Daoy (cell line): ENCODE results near the gene FAM161A. TPM values are rescaled to one million over a fixed set of nuclear protein-coding genes. Genes with fewer than 3 reads are reported as not detected.
"Not testable (repeated sequence)": the region's sequence is repeated elsewhere in the genome, so short reads cannot be mapped to it uniquely, and the experiment has no call there.

Source experiments
- DNase-seq: peaks from one replicate; pipeline ENCODE4 v3.0.0-alpha.2; 2015; ENCODE audit warnings: low read depth
- total RNA-seq: library from RNA; depleted of rRNA; stranded (reverse); fragments of >200 nt; shearing (Covaris generic); gene quantifications from 2 replicates; pipeline ENCODE4 v1.2.3, GENCODE V29; 2014; rRNA removed

FAM161A gene, protein sequence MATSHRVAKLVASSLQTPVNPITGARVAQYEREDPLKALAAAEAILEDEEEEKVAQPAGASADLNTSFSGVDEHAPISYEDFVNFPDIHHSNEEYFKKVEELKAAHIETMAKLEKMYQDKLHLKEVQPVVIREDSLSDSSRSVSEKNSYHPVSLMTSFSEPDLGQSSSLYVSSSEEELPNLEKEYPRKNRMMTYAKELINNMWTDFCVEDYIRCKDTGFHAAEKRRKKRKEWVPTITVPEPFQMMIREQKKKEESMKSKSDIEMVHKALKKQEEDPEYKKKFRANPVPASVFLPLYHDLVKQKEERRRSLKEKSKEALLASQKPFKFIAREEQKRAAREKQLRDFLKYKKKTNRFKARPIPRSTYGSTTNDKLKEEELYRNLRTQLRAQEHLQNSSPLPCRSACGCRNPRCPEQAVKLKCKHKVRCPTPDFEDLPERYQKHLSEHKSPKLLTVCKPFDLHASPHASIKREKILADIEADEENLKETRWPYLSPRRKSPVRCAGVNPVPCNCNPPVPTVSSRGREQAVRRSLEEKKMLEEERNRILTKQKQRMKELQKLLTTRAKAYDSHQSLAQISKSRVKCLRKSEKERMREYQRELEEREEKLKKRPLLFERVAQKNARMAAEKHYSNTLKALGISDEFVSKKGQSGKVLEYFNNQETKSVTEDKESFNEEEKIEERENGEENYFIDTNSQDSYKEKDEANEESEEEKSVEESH
- total RNA-seq: 2.7 and 4.0 TPM in 2 replicates

DNA sequence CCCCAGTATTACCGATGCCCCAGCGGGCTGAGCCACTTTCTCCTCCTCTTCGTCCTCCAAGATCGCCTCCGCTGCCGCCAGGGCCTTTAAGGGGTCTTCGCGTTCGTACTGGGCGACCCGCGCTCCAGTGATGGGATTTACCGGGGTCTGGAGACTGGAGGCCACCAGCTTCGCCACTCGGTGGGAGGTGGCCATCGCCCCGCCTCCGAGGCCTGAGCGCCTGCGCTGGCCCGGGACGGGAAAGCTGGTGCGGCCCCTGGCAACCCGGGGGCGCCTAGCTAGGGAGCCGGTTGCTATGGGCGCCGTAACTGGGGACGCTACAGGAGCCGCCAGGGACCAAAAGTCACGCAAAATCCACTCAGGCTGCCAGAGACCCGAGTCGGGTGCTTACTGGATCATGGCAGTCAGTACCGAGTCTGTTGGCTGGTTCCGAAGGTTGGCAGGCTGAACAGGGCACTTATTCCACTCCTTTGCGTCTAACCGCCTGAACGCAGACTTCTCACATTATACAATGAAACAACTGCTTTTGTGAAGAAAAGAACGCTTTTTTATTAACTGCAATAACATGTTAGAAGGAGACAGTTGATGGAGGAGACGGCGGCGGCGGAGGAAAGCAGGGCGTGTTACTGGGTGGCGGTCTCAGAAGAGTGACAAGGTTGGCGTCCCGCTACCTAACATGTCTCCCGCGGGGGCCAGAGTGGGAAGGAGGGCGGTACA, at the start of gene FAM161A:
Gene FAM161A, minus strand, starts transcription at position 214 of the 717 bp plus-strand sequence. Its CDS starts 19 bp downstream, at position 195.
- DNase-seq: peak; percentile 91

DNA sequence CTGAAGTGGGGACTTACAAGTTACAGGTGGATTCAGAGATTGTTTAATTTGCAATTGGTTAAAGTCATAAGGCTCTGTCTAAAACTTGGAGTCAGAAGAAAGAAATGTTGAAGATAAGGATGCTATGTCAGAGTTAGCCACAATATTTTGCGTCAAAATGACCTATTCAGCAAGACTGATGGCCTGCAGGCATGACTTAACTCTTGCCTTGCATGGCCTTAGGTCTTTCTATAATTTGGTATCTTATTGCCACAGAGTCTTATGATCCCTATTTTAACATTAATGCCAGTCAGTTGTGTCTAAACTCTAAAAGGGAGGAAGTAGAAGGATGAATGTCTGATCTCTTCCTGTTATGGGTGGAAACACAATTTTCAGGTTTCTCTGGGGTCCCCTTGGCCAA, 46.4 kb upstream of the FAM161A start:
- no peak for DNase-seq

DNA sequence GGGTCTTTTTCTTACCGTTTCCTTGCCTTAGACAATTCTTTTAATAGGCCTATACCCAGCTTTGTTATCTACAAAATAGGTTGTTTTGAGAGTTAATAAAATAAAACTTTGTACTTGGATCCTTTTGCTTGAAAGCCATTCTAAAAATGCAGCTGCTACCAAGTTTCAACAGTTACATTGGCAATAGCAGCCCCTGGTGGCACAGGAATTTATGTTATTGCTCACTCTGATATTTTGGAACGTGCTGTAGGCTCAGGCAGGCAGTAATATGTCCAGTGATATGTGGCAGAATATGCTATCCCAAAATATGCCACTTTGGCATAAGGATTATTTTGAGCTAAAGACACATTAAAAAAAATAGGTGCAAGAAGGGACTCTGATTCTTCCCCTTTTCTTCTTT, 45.0 kb upstream of the FAM161A start:
- DNase-seq: no peak

DNA sequence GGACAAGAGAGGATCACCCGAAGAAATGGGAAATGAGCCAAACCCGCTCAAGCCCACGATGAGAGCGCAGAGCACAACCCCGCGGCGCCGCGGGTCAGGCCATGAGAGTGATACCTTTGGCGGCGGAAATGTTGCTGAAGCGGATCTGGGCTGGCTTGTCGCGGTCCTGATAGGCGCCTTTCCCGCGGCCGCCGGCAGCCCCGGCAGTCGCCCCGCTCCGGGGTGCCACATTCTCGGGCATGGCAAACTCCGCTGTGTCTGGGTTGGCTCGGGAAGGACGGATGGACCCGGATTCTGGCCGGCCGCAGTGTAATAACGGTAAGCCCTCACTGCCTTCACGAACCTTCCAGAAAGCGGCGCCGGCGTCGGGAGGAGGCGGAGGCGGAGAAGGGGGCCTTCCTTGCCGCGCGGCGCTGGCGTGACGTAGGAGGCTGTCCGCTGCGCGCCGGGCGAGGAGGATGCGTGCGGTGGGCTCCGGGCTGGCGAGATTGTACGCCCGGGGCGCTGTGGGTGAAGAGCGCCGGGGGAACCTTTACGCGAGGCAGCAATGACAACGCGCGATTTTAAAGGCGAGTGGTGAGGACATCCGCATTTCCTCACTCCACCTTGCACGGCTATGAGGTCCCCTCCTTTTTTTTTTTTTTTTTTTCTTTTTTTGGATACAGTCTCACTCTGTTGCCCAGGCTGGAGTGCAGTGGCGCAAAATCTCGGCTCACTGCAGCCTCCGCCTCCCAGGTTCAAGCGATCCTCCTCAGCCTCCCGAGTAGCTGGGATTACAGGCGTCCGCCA, 34.6 kb upstream of the FAM161A start, which contains the start of gene CCT4:
Gene CCT4, minus strand, starts transcription at position 390 of the 789 bp plus-strand sequence. Its CDS starts 149 bp downstream, at position 241.
- peak; percentile 90 for DNase-seq

DNA sequence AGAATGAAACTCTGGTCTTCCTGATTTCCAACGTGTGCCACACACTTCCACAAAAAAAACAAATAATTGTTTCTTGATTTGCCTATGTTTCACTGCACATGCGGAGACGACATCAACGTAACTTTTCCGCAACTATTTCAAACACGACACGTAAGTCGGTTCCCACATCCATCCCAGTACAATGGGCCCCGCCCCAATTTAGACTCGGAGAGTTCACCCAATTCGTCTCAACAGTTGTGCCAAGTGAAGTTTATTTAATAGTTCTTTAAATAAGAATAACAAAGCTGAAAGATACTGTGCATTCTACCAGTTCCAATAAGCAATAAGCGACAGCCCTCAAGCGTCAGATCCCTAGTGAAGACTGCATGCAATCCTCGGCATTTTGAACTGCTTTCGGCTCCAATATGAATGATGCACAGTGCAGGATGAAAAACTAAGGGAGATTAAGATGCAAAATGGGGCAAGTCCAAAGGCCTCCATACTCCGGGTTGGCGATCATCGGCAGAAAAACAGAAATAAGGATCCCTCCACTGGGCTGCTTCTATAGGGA, 33.9 kb upstream of the FAM161A start:
- peak; percentile 10 for DNase-seq

DNA sequence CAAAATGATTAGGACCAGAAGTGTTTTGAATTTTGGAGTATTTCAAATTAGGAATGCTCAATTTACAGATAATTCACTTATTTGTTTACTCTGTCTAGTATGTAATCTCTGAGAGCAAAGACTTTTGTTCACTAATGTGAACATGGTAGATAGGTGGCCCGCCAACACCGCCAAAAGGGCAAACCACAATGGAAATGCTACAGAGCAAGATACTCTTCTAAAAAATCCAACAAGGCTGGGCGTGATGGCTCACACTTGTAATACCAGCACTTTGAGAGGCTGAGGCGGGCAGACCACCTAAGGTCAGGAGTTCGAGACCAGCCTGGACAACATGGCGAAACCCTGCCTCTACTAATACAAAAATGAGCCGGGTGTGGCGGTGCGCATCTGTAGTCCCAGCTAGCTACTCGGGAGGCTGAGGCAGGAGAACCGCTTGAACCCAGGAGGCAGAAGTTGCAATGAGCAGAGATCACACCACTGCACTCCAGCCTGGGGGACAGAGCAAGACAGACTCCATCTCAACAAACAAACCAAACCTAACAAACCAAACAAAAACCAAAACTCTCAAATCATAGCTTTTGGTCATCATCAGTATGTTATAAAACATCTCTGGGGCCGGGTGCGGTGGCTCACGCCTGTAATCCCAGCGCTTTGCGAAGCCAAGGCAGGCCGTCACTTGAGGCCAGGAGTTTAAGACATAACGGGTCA, 32.2 kb upstream of the FAM161A start:
- DNase-seq: no peak

DNA sequence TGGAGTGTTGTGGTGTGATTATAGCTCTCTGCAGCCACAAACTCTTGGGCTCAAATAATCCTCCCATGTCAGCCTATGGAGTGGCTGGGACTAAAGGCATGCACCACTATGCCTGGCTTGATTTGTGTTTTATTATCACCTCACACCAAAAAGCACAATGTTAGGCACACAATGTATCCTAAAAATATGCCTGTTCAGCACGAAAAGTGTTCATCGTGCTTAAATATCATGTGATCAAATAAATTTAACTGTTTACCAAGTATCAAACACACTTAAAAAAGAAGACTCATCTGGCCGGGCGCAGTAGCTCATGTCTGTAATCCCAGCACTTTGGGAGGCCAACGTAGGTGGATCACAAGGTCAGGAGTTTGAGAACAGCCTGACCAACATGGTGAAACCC, 29.0 kb upstream of the FAM161A start:
- DNase-seq: no peak

DNA sequence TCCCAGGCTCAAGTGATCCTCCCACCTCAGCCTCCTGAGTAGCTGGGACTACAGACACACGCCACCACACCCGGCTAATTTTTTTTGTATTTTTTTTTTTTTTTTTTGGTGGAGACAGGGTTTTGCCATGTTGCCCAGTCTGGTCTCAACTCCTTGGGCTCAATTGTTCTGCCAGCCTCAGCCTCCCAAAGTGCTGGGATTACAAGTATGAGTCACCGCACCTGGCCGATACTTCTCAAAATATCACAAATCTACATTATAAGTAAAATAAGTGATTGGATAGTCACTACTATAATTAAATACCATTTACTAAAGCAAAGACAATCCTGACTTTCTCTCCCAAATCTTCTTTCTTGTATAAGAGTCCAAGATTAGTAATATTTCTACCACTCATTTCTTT, 25.5 kb upstream of the FAM161A start:
- not testable (repeated sequence) for DNase-seq

DNA sequence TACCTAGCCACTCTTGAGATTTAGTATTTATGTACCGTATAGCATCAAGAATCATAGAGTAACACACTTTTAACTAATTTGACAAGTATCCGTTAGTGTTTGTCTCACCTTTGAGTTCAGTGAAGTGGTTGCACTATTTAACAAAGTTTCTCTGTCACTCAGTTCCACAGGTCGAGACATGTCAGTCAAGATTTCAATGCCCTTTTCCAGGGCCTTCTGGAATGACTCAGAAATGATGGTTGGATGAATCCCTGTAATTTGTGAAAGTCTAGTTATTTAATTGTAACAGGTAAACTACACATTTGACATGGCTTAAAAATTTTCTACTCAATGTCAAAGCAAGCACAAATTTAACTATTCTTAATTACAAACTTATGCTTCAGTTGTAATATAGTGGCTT, 24.9 kb upstream of the FAM161A start:
- no peak for DNase-seq

DNA sequence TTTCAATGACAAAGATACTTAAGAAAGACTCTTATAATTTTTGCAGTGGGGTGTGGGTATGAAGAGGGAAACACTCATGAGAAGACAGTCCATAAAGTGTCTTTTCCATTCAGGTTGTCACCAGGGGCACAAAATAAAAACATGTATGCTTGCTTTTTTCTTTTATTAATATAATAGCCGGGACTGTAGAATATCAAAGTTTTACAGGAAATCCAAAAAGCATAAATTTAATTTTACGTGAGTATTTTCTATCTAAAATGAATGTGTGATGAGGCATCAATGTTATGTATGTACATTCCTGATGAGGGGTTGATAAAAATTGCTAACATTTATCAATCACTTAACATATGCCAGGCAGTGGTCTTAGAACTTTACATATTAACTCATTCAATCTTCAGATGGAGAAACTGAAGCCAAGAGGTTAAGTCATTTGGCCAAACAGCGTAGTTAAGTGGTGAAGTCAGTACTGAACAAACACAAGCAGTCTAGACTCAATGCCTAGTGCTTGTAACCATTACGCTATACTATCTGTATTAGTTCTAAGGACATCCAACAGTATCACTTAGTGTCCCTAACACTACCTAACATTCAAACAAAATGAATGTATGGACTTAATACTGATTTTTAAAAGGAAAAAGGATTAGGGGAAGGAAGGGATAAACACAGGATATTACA, 23.8 kb upstream of the FAM161A start:
- DNase-seq: no peak

DNA sequence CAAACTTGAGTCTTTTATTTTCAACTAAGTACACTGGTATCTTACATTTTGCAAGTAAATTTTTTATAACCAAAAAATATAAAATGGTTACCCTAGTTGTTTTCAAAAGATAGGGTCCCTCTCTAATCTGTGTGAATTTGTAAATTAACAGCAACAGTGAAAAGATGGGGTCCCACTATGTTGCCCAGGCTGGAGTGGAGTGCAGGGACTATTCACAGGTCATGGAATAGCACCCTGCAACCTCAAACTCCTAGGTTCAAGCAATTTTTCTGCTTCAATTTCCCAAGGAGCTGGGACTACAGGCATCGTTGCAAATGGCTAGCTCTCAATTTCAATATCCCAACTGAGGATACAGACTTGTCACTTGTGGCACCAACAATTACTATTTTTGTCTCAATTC, 22.5 kb upstream of the FAM161A start:
- no peak for DNase-seq

DNA sequence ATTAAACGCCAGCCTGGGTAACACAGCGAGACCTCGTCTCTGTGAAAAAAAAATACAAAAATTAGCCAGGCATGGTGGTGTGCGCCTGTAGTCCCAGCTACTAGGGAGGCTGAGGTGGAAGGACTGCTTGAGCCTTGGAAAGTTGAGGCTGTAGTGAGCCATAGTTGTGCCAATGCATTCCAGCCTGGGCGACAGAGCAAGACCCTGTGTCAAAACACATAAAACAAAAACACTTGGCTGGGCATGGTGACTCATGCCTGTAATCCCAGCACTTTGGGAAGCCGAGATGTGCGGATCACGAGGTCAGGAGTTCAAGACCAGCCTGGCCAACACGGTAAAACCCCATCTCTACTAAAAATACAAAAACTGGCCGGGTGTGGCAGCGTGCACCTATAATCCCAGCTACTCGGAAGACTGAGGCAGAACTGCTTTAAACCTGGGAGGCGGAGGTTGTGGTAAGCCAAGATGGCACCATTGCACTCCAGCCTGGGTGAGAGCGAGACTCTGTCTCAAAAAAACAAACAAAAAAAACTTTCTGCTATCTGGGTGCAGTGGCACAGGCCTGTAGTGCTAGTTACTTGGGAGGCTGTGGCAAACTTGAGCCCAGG, 12.7 kb upstream of the FAM161A start:
- DNase-seq: not testable (repeated sequence)

DNA sequence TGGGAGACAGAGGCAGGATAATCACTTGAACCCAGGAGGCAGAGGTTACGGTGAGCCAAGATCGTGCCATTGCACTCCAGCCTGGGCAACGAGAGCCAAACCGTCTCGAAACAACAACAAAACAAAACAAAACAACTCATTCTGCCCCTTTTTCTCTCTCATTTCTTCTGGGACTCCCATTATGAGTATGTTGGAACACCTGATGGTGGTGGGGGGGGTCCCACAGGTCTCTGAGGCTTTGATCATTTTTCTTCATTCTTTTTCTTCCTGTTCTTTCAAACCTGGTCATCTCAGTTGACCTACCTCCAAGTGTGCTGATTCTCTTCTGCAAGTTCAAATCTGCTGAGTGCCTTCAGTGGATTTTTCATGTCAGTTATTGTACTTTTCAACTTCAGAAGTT, 8.2 kb upstream of the FAM161A start:
- DNase-seq: no peak

DNA sequence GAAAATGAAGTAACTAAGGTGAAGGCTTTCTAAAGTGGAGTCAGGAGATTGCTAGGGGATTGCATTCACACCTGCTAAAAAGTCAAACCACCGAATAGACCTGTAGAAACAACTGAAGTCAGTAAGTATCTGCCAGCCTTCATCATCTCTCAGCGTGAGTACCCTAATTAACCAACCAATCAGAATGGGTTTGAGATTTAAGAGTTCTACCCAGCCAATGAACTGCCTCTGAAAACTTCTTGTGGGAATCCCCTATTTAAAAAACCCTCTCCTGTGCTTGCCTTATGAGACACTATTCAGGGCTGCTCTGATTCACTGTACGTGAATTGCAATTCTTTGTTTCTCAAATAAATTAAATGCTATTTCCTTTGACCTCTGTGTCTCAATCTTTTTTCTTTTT, 3.4 kb upstream of the FAM161A start:
- DNase-seq: no peak

DNA sequence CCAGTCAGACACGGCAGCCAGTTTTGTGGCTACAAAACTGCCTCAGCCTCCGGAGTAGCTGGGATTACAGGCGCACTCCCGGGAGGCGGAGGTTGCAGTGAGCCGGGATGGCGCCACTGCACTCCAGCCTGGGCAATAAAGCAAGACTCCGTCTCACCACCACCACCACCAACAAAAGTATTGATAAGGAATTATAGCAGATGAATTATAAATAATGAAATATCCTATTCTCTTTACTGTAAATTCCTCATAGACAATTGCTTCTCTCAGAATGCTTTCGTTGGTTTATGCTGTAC, 1.4 kb upstream of the FAM161A start:
- DNase-seq: peak; percentile 35

DNA sequence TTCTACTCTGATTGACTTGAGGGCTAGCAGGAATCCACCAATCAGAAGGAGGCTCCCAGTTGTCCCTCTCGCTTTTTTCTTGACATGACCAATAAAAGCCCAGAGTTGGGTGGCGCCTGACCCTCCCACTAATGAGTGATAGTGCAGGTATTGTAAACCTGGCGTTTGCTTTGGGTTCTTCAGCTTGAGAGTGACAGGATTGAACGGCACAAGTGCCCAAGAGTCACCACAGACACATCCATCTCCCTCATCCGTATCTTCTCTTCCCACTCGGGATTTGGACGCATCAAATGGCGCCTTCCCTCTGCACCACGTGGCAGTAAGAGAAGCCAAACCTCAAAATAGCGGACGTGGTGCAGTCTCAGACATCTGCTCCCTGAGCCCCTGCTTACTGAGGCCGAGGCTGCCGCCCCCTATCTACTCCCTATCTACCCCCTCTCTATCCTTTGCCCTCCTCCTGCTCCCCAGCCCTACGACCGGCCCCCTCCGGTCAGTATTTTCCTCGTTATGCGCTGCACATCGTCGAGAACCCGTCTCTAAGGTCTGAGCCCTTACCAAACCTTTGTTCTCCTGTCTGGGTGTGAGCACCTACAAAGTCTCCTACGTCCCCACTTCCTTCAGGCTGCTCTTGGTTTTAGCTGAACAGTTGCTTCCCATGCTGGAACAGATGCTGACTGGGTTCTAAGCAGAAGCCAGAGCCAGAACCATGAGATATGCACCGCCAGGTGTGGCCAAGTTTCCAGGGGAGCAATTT, 881 bp upstream of the FAM161A start:
- DNase-seq: peak; percentile 94

DNA sequence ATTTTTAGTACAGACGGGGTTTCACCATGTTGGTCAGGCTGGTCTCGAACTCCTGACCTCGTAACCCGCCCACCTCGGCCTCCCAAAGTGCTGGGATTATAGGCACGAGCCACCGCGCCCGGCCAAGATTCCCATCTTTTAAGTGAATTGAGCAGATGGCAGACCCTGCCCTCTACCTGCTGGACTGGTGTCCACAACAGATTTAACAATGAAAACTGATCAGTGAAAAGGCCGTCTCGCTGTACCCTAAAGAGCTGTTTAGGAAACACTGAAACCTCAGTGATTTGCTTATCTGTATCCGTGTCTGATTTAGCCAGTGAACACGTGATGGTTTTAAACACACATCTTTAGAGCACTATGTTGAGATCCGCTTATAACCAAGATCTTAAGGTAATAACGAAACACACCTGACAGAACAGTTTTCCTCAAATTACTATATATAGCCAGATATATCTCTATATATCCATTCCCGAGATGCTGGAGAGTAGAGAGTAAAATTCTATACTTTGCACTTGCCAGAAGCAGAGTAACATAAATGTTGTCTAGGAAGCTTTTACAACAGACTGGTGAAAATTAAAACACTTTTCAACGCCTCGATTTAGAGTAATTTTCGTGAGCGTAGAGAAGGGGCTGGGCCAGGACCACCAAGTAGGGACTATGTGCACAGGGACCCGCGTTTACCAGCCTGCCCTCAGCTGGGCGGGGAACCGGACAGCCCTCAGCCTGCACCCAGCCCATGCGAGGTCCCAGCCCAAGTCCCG, 594 bp downstream of the FAM161A start:
- peak; percentile 75 for DNase-seq

DNA sequence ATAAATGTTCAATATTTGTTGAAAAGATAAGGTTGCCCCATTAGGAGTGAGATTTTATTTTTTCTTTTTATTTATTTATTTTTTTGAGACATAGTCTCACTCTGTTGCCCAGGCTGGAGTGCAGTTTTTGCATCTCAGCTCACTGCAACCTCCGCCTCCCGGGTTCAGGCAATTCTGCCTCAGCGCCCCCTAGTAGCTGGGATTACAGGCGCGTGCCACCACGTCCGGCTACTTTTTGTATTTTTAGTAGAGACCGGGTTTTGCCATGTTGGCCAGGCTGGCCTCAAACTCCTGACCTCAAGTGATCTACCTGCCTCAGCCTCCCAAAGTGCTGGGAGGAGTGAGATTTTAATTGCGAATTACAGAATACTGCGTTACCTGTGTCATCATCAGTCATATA, 2.6 kb downstream of the FAM161A start:
- not testable (repeated sequence) for DNase-seq
